Thoracic aorta (tissue), 2 donors: ENCODE data around the gene ZFYVE28. TPM values are rescaled to one million over a fixed set of nuclear protein-coding genes. Genes with fewer than 3 reads are reported as not detected.

Experiments
- ATAC-seq: fragments of 150-250 bp; one replicate; pipeline ENCODE4 v1.8.0; 2017; ENCODE audit warnings: low read depth; ENCODE audit not compliant: insufficient number of reproducible peaks, low FRiP score
- DNase-seq: peaks from one replicate; pipeline ENCODE4 v3.0.0-alpha.2; 2020; ENCODE audit warnings: low spot score
- H3K27ac ChIP-seq, 2 donors: fragments of 200-600 bp; sonication (generic); 1 replicate in 1 of 2; 2 replicates in 1 of 2; pipeline ENCODE4 v1.5.1; 2016; ENCODE audit warnings: mild to moderate bottlenecking in 2 of 2, moderate library complexity in 2 of 2
- H3K27me3 ChIP-seq: fragments of 200-600 bp; sonication (generic); replicated peaks from 2 replicates; pipeline ENCODE4 v1.6.0; 2016; ENCODE audit warnings: mild to moderate bottlenecking; ENCODE audit not compliant: insufficient read depth
- H3K36me3 ChIP-seq: fragments of 200-600 bp; sonication (generic); one replicate; pipeline ENCODE4 v1.5.1; 2016
- H3K4me1 ChIP-seq, 2 donors: fragments of 200-600 bp; sonication (generic); 1 replicate in 1 of 2; 2 replicates in 1 of 2; pipeline versions ENCODE4 v1.5.1 to v1.6.0; 2016; ENCODE audit warnings: low read depth in 2 of 2, mild to moderate bottlenecking in 1 of 2; ENCODE audit not compliant: control insufficient read depth in 1 of 2
- H3K4me3 ChIP-seq: fragments of 200-600 bp; sonication (generic); 2 replicates; pipeline ENCODE4 v1.5.1; 2016; ENCODE audit warnings: mild to moderate bottlenecking
- H3K9me3 ChIP-seq: fragments of 200-600 bp; sonication (generic); 2 replicates; pipeline ENCODE4 v1.5.1; 2016
- total RNA-seq, 2 donors: library from RNA; depleted of rRNA; stranded (reverse); fragments of >200 nt; gene quantifications; one replicate each; pipeline versions ENCODE4 v1.1.0 to v1.2.3, GENCODE V29; 2016
- TF ChIP-seq, protein P1 (sequence below): fragments of 200-600 bp; sonication (generic); IDR thresholded peaks from one replicate; pipeline ENCODE4 v1.5.1; 2019; ENCODE audit warnings: antibody characterized with exemption

Gene ZFYVE28
- total RNA-seq, 2 donors from 2014 or later: 11.5 to 20.2 TPM

DNA sequence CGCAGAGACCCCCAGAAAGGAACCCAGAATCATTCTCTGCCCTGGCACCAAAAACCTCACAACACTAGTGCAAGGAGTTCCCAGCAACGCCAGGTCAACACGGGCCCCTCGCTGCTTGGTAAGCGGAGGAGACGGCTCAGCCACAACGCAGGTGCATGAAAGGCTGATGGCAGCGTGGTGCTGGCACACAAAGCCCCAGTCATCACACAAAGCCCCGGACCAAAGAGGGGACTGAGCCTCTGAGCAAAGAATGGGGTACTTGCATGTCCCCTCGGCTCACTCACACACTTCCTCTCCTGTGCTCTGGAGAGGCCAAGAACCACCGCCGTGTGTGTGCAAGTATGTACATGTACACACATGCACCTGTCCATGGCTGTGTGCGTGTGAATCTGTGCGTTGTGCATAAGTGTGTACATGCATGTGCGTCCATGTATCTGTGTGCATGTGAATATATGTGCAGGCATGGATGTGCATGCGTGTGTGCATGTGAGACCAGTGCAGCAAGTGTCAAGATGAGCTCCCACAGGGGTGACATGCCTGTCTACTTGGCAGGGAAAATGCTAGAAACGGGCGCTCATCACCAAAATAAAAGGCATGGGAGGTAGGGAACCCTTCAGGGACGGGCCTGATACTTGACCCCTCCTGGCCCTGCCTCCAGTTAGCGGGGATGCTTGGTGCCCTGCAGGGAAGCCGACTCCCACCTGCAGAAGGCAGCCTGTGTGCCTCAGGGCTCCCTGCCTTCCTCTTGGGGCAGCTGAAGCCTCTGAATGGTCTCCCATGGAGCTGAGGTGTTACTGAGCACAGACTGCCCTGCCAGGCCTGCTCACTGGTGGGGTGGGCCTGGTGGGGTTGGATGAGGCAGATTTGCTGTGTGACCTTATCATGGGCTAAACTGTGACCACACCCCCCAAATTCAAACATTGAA lies 60.4 kb downstream of the ZFYVE28 start:
- TF ChIP-seq, protein P1, sequence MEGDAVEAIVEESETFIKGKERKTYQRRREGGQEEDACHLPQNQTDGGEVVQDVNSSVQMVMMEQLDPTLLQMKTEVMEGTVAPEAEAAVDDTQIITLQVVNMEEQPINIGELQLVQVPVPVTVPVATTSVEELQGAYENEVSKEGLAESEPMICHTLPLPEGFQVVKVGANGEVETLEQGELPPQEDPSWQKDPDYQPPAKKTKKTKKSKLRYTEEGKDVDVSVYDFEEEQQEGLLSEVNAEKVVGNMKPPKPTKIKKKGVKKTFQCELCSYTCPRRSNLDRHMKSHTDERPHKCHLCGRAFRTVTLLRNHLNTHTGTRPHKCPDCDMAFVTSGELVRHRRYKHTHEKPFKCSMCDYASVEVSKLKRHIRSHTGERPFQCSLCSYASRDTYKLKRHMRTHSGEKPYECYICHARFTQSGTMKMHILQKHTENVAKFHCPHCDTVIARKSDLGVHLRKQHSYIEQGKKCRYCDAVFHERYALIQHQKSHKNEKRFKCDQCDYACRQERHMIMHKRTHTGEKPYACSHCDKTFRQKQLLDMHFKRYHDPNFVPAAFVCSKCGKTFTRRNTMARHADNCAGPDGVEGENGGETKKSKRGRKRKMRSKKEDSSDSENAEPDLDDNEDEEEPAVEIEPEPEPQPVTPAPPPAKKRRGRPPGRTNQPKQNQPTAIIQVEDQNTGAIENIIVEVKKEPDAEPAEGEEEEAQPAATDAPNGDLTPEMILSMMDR: no peak
- Histone ChIP-seq H3K27me3 (no peaks in the 10 kb centered on the region), H3K4me1 (peaks cover 3 to 10% of the 10 kb centered on the region in 2 donors), H3K27ac (no peak overlapping the region), H3K9me3 (no peaks in the 10 kb centered on the region), H3K36me3 (no peaks in the 10 kb centered on the region), H3K4me3 (no peak overlapping the region)
- DNase-seq: no peak
- ATAC-seq: no peak

DNA sequence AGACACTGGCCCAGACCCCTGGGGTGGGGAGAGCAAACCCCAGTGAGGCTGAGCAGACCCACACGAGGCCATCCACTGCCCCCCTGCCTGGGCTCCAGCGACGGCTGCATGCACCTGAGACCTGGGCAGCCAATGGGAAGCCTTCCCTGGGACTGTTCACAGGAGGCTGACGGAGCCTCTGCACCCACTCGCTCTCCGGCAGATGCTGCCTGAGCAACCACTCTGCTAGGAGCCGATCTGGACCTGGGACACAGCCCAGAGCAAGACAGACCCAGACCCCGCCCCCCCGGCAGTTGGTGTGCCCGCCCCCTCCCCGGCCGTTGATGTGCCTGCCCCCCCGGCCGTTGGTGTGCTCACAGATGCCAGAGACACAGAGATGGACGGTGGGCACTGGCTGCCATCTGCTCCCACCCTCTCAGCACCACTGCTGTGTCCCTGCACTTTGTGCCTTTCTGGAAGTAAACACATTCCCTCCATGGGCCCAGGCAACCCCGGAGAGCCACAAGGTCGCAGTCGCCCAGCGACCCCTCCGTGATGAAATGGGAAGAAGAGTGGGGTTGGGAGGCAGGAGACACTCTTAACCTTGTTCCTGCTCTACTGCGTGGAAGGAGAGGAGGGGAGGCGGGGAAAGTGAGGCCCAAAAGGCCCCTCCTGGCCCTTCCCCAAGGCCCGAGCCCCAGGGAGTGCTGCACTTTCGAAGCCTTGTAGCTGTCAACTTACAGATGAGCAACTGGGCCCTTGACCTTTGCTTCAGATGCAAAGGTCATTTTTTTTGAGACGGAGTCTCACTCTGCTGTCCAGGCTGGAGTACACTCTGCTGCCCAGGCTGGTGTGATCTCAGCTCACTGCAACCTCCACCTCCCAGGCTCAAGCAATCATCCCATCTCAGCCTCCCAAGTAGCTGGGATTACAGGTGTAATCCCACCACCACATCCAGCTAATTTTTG lies 62.0 kb downstream of the ZFYVE28 start:
- ATAC-seq: no peak

DNA sequence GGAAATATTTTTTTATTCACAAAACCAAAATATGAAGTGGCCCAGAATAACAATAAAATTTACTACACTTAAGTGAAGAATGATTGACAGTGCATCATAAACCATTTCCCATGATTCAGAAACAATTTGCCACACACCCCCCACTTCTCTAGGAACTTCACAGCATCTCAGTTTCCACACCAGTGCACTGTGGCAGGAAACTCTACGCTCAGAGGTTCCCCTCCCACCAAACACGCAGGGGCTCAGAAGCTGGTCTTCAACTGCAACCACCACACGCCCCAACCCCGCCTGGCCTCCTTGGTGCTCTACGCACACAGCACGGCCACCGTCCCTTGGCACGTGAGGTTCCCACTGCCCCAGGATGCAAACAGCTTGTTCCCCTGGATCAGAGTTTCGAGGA lies 63.7 kb downstream of the ZFYVE28 start:
- no peaks in the 10 kb centered on the region for H3K27me3 ChIP-seq
- H3K4me1 ChIP-seq: peaks cover 6 to 16% of the 10 kb centered on the region in 2 donors
- no peaks in the 10 kb centered on the region for H3K9me3 ChIP-seq
- TF ChIP-seq, protein P1: no peak
- no peak overlapping the region for H3K27ac ChIP-seq
- no peaks in the 10 kb centered on the region for H3K36me3 ChIP-seq
- H3K4me3 ChIP-seq: no peak overlapping the region
- DNase-seq (no peak), ATAC-seq (no peak)

More for the DNA sequence above, 62.0 kb downstream of the ZFYVE28 start:
- Histone ChIP-seq H3K27ac (no peak overlapping the region), H3K4me1 (peaks cover 6 to 16% of the 10 kb centered on the region in 2 donors), H3K36me3 (no peaks in the 10 kb centered on the region), H3K9me3 (no peaks in the 10 kb centered on the region), H3K27me3 (no peaks in the 10 kb centered on the region), H3K4me3 (no peak overlapping the region)
- DNase-seq: no peak
- TF ChIP-seq, protein P1: no peak

DNA sequence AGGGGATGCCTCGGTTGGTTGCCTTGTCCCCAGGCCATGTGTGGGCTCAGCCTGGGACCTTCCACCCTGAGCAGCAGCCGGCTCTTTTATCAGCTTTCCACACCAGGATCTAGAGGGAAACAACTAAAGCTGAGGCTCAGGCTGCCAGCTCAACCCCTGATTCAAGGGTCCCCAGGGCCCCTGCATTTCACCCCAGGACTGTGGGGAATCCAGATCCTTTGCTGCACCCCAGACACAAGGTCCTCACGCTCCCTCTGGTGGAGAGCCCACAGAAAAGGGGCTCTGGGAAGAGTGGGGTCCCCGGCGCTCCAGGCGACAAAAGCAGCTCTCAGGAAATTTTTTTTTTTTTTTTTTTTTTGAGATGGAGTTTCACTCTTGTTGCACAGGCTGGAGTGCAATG lies 64.3 kb downstream of the ZFYVE28 start:
- ATAC-seq (no peak), DNase-seq (no peak)
- Histone ChIP-seq H3K4me3 (no peak overlapping the region), H3K27ac (no peak overlapping the region), H3K9me3 (no peaks in the 10 kb centered on the region), H3K27me3 (no peaks in the 10 kb centered on the region), H3K36me3 (no peaks in the 10 kb centered on the region), H3K4me1 (peaks cover 6 to 16% of the 10 kb centered on the region in 2 donors)
- TF ChIP-seq, protein P1: no peak
